Lower leg skin (tissue), 3 donors: ENCODE data around the gene LHX3.

Experiments used
- POLR2A ChIP-seq, 2 donors: fragments of 450-650 bp; IDR thresholded peaks; one replicate each; pipeline ENCODE4 v1.6.1; 2016 to 2017; ENCODE audit warnings: antibody characterized with exemption in 2 of 2, mild to moderate bottlenecking in 1 of 2, moderate library complexity in 1 of 2
- TF ChIP-seq, protein P1 (sequence below), 3 donors: fragments of 450-650 bp; IDR thresholded peaks; one replicate each; pipeline ENCODE4 v1.5.1; 2016; ENCODE audit warnings: antibody characterized with exemption in 3 of 3, mild to moderate bottlenecking in 3 of 3, moderate library complexity in 2 of 3

DNA sequence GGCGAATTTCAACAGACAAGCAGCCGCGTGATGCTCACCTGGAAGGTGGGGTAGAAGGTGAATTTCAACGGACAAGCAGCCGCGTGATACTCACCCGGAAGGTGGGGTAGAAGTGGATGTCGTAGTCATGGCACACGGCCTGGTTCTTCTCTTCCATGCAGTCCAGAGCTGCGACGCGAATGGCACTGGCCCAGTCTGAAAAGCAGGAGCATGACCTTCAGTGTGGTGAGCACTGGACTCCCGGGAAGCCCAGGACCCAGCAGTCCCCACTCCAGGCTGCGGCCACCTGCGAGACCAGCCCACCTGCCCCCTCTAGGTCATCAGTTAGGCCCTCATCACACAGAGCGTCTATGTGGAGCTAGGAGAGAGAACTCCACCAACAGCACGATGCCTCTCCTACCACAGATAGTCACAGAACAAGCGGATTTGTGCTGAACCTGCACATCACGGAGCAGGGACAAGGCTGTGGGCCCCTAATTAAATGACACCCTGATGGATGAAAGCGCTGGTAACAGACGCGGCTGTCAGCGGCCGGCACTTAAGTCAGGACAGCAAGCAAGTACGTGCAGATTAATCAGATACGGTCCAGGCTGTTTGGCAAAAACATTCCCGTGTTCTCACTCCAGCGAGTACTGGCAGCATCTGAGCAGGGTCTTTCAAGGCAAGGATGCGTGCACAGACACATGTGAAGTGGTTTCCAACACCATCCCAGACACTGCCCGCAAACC lies 21.9 kb upstream of the LHX3 start:
- TF ChIP-seq, protein P1, sequence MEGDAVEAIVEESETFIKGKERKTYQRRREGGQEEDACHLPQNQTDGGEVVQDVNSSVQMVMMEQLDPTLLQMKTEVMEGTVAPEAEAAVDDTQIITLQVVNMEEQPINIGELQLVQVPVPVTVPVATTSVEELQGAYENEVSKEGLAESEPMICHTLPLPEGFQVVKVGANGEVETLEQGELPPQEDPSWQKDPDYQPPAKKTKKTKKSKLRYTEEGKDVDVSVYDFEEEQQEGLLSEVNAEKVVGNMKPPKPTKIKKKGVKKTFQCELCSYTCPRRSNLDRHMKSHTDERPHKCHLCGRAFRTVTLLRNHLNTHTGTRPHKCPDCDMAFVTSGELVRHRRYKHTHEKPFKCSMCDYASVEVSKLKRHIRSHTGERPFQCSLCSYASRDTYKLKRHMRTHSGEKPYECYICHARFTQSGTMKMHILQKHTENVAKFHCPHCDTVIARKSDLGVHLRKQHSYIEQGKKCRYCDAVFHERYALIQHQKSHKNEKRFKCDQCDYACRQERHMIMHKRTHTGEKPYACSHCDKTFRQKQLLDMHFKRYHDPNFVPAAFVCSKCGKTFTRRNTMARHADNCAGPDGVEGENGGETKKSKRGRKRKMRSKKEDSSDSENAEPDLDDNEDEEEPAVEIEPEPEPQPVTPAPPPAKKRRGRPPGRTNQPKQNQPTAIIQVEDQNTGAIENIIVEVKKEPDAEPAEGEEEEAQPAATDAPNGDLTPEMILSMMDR (IDR thresholded peaks at IDR 0.05): no peak
- no peak for TF ChIP-seq POLR2A (IDR thresholded peaks at IDR 0.05)
